ENCODE data around the gene FMNL2.

The FMNL2 gene

GRCh38 chr2:152462779-152463178 lies 127.8 kb downstream of the FMNL2 start:
- no peak for ATAC-seq
- TF ChIP-seq ZNF565 (CRISPR knock-in tag; conservative IDR thresholded peaks at IDR 0.05; ENCODE audit: low read depth) (no peak), ZFP3 (CRISPR knock-in tag; IDR thresholded peaks at IDR 0.05) (no peak), GLIS3 (CRISPR knock-in tag; IDR thresholded peaks at IDR 0.05) (no peak), BACH2 (CRISPR knock-in tag; IDR thresholded peaks at IDR 0.05; ENCODE audit: borderline replicate concordance) (no peak), ZNF70 (CRISPR knock-in tag; IDR thresholded peaks at IDR 0.05) (no peak), RARB (CRISPR knock-in tag; IDR thresholded peaks at IDR 0.05) (no peak), ARNTL (CRISPR knock-in tag; IDR thresholded peaks at IDR 0.05; ENCODE audit: borderline replicate concordance, low read depth) (no peak), PPARA (CRISPR knock-in tag; IDR thresholded peaks at IDR 0.05; ENCODE audit: borderline replicate concordance) (no peak)
- TF ChIP-seq, protein P1, sequence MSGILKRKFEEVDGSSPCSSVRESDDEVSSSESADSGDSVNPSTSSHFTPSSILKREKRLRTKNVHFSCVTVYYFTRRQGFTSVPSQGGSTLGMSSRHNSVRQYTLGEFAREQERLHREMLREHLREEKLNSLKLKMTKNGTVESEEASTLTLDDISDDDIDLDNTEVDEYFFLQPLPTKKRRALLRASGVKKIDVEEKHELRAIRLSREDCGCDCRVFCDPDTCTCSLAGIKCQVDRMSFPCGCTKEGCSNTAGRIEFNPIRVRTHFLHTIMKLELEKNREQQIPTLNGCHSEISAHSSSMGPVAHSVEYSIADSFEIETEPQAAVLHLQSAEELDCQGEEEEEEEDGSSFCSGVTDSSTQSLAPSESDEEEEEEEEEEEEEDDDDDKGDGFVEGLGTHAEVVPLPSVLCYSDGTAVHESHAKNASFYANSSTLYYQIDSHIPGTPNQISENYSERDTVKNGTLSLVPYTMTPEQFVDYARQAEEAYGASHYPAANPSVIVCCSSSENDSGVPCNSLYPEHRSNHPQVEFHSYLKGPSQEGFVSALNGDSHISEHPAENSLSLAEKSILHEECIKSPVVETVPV (CRISPR knock-in tag; IDR thresholded peaks at IDR 0.05), result no peak

- no peak for ATAC-seq
Measured at GRCh38 chr2:152464851-152465470, 130.0 kb downstream of the FMNL2 start.

GRCh38 chr2:152465541-152465940 lies 130.6 kb downstream of the FMNL2 start:
- ATAC-seq, result no peak
- no peak for TF ChIP-seq ESRRG (CRISPR knock-in tag; IDR thresholded peaks at IDR 0.05)
- no peak for TF ChIP-seq TOX (CRISPR knock-in tag; IDR thresholded peaks at IDR 0.05; ENCODE audit: borderline replicate concordance)
- no peak for TF ChIP-seq PPARA (CRISPR knock-in tag; IDR thresholded peaks at IDR 0.05; ENCODE audit: borderline replicate concordance)
- TF ChIP-seq POU6F1 (CRISPR knock-in tag; IDR thresholded peaks at IDR 0.05; ENCODE audit: borderline replicate concordance, low read depth), result no peak
- TF ChIP-seq ZFP3 (CRISPR knock-in tag; IDR thresholded peaks at IDR 0.05), result no peak
- no peak for TF ChIP-seq TCF4 (CRISPR knock-in tag; IDR thresholded peaks at IDR 0.05; ENCODE audit: borderline replicate concordance)
- no peak for TF ChIP-seq PATZ1 (CRISPR knock-in tag; IDR thresholded peaks at IDR 0.05; ENCODE audit: borderline replicate concordance)
- no peak for TF ChIP-seq ZNF70 (CRISPR knock-in tag; IDR thresholded peaks at IDR 0.05)
- TF ChIP-seq ZFP30 (CRISPR knock-in tag; IDR thresholded peaks at IDR 0.05), result no peak
- no peak for TF ChIP-seq GLIS3 (CRISPR knock-in tag; IDR thresholded peaks at IDR 0.05)
- TF ChIP-seq ZC3H10 (CRISPR knock-in tag; IDR thresholded peaks at IDR 0.05), result no peak
- no peak for TF ChIP-seq OSR1 (CRISPR knock-in tag; IDR thresholded peaks at IDR 0.05)
- no peak for TF ChIP-seq ARNTL (CRISPR knock-in tag; IDR thresholded peaks at IDR 0.05; ENCODE audit: borderline replicate concordance, low read depth)
- no peak for TF ChIP-seq CSDC2 (CRISPR knock-in tag; IDR thresholded peaks at IDR 0.05)
- TF ChIP-seq, protein P1 (CRISPR knock-in tag; IDR thresholded peaks at IDR 0.05), result no peak
- no peak for TF ChIP-seq ZNF8 (CRISPR knock-in tag; IDR thresholded peaks at IDR 0.05)
- TF ChIP-seq SNAI2 (CRISPR knock-in tag; IDR thresholded peaks at IDR 0.05), result no peak
- TF ChIP-seq, protein P2, sequence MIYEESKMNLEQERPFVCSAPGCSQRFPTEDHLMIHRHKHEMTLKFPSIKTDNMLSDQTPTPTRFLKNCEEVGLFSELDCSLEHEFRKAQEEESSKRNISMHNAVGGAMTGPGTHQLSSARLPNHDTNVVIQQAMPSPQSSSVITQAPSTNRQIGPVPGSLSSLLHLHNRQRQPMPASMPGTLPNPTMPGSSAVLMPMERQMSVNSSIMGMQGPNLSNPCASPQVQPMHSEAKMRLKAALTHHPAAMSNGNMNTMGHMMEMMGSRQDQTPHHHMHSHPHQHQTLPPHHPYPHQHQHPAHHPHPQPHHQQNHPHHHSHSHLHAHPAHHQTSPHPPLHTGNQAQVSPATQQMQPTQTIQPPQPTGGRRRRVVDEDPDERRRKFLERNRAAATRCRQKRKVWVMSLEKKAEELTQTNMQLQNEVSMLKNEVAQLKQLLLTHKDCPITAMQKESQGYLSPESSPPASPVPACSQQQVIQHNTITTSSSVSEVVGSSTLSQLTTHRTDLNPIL (CRISPR knock-in tag; IDR thresholded peaks at IDR 0.05; ENCODE audit: low read depth), result no peak
- no peak for TF ChIP-seq RARB (CRISPR knock-in tag; IDR thresholded peaks at IDR 0.05)
- no peak for TF ChIP-seq ZNF565 (CRISPR knock-in tag; conservative IDR thresholded peaks at IDR 0.05; ENCODE audit: low read depth)

More at GRCh38 chr2:152464851-152465470, 130.0 kb downstream of the FMNL2 start:
- TF ChIP-seq ZC3H10 (CRISPR knock-in tag; IDR thresholded peaks at IDR 0.05) (no peak), BACH2 (CRISPR knock-in tag; IDR thresholded peaks at IDR 0.05; ENCODE audit: borderline replicate concordance) (no peak), ZNF70 (CRISPR knock-in tag; IDR thresholded peaks at IDR 0.05) (no peak), POU6F1 (CRISPR knock-in tag; IDR thresholded peaks at IDR 0.05; ENCODE audit: borderline replicate concordance, low read depth) (no peak), ZNF8 (CRISPR knock-in tag; IDR thresholded peaks at IDR 0.05) (no peak), ARNTL (CRISPR knock-in tag; IDR thresholded peaks at IDR 0.05; ENCODE audit: borderline replicate concordance, low read depth) (no peak), CSDC2 (CRISPR knock-in tag; IDR thresholded peaks at IDR 0.05) (no peak), ZFP3 (CRISPR knock-in tag; IDR thresholded peaks at IDR 0.05) (no peak), OSR1 (CRISPR knock-in tag; IDR thresholded peaks at IDR 0.05) (no peak), ZFP30 (CRISPR knock-in tag; IDR thresholded peaks at IDR 0.05) (no peak), PPARA (CRISPR knock-in tag; IDR thresholded peaks at IDR 0.05; ENCODE audit: borderline replicate concordance) (no peak), ISL1 (CRISPR knock-in tag; IDR thresholded peaks at IDR 0.05) (no peak), TCF4 (CRISPR knock-in tag; IDR thresholded peaks at IDR 0.05; ENCODE audit: borderline replicate concordance) (no peak)
